Nephron (organoid): ENCODE data around the gene SLC25A13.
A peak's percentile ranks its signal among the peaks of the same experiment; 100 is the strongest.

Experiments used
- H3K27ac Mint-ChIP-seq, 3 experiments: 2 replicates each; pipeline ENCODE4 v1.8.0; 2020; ENCODE audit warnings: mixed read lengths in 3 of 3, mild to moderate bottlenecking in 2 of 3, moderate library complexity in 1 of 3
- H3K27me3 Mint-ChIP-seq: 2 replicates; pipeline ENCODE4 v1.8.0; 2021; ENCODE audit warnings: low read depth, mild to moderate bottlenecking, moderate library complexity, mixed read lengths
- H3K36me3 Mint-ChIP-seq: 2 replicates; pipeline ENCODE4 v1.8.0; 2020; ENCODE audit warnings: low read depth, mixed read lengths
- H3K4me1 Mint-ChIP-seq: 2 replicates; pipeline ENCODE4 v1.8.0; 2020; ENCODE audit warnings: mixed read lengths
- H3K4me3 Mint-ChIP-seq, 3 experiments: 2 replicates each; pipeline ENCODE4 v1.8.0; 2020; ENCODE audit warnings: mild to moderate bottlenecking in 3 of 3, mixed read lengths in 3 of 3, moderate library complexity in 2 of 3
- H3K9me3 Mint-ChIP-seq: 2 replicates; pipeline ENCODE4 v1.8.0; 2020; ENCODE audit warnings: mixed read lengths
- TF ChIP-seq, protein P1 (sequence below), 3 experiments: fragments of 200-600 bp; sonication (generic); IDR thresholded peaks; one replicate each; pipeline ENCODE4 v1.5.0; 2021; ENCODE audit warnings: antibody characterized with exemption in 3 of 3; ENCODE audit not compliant: unreplicated experiment in 3 of 3

The SLC25A13 gene

DNA sequence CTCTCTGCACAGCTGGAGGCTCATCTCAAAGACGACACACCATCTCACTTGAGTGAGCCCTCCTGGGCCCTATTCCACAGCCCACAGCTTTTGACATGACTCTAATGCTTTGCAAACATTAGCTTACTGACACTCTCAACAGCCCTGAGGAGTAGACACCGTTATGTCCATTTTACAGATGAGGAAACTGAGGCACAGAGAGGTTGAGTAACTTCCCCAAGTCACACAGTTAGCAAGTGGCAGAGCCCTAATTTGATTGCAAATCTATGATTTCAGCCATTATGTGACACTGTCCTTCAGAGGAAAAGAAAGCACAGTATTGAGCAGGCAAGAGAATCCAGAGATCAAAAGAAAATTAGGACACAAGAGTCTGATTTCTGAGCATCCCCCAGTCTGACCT lies 16.0 kb downstream of the SLC25A13 start:
- TF ChIP-seq, protein P1, sequence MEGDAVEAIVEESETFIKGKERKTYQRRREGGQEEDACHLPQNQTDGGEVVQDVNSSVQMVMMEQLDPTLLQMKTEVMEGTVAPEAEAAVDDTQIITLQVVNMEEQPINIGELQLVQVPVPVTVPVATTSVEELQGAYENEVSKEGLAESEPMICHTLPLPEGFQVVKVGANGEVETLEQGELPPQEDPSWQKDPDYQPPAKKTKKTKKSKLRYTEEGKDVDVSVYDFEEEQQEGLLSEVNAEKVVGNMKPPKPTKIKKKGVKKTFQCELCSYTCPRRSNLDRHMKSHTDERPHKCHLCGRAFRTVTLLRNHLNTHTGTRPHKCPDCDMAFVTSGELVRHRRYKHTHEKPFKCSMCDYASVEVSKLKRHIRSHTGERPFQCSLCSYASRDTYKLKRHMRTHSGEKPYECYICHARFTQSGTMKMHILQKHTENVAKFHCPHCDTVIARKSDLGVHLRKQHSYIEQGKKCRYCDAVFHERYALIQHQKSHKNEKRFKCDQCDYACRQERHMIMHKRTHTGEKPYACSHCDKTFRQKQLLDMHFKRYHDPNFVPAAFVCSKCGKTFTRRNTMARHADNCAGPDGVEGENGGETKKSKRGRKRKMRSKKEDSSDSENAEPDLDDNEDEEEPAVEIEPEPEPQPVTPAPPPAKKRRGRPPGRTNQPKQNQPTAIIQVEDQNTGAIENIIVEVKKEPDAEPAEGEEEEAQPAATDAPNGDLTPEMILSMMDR (IDR thresholded peaks at IDR 0.05; ENCODE audit: unreplicated experiment in 3 of 3) = no peak
- no peaks in the 10 kb centered on the region for H3K9me3 Mint-ChIP-seq
- peaks cover 9% of the 10 kb centered on the region for H3K36me3 Mint-ChIP-seq
- no peaks in the 10 kb centered on the region for H3K27me3 Mint-ChIP-seq
- peaks cover 57% of the 10 kb centered on the region for H3K4me1 Mint-ChIP-seq
- no peak overlapping the region for H3K4me3 Mint-ChIP-seq
- H3K27ac Mint-ChIP-seq = no peak overlapping the region

DNA sequence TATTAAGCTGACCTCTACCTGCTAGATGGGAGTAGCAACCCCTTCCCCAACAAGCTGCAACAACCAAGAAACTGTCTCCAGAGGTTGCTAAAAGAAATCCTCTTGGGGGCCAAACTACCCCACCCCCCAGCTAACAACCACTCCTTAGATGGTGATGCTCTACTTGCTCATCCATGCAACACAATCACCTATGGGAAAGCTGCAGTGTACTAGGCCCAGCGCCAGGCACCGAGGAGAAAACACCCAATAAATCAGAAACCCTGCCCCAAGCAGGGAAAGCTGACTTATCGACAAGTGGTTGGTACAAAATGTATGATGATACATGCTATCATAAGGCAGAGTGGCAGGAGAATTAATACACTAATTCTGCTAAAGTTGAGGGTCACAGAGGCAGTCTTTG lies 17.3 kb downstream of the SLC25A13 start:
- peaks cover 53% of the 10 kb centered on the region for H3K4me1 Mint-ChIP-seq
- H3K4me3 Mint-ChIP-seq = no peak overlapping the region
- TF ChIP-seq, protein P1 (IDR thresholded peaks at IDR 0.05; ENCODE audit: unreplicated experiment in 3 of 3) = no peak
- no peaks in the 10 kb centered on the region for H3K9me3 Mint-ChIP-seq
- H3K27ac Mint-ChIP-seq = peak overlapping the region in 2 of 3 experiments; percentile 53 to 69
- H3K27me3 Mint-ChIP-seq = no peaks in the 10 kb centered on the region
- peaks cover 9% of the 10 kb centered on the region for H3K36me3 Mint-ChIP-seq

DNA sequence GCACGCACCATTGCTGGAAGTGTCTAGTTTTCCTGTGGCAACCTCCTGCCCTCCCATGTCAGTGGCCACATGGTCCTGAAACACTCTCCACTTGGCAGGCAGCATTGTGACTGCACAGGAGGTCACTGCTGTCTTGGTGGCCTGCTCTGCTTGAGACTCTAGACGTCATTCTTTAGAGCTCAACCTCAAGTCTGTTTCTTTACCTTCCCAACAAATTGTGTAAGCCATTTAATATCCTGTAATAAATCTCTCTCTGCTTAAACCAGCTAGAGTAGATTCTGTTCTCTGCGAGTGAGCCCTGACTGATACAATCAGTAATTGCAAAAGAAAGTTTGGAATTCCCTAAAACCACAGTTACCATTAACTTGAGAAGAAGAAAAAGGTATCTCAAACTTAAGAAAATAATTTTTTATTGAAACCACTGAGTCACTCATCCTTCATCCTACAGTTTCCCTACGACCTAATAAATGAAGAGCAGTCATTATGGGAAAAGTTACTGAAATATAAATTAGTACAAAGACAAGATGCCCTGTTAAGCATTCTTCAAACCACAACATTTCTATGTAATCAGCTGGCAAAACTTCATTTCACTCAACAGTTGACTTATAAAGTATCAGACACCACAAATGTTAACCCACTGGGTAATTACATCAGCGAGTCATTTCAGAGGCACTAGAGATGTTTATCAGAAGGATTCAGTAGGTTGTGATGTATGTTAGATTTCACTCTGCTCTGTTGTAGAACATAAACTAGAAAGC lies 18.0 kb downstream of the SLC25A13 start:
- H3K4me1 Mint-ChIP-seq = peaks cover 51% of the 10 kb centered on the region
- no peak overlapping the region for H3K4me3 Mint-ChIP-seq
- H3K27ac Mint-ChIP-seq = peak overlapping the region; percentile 53 to 81 (median 69)
- H3K27me3 Mint-ChIP-seq = no peaks in the 10 kb centered on the region
- TF ChIP-seq, protein P1 (IDR thresholded peaks at IDR 0.05; ENCODE audit: unreplicated experiment in 3 of 3) = no peak
- H3K9me3 Mint-ChIP-seq = no peaks in the 10 kb centered on the region
- H3K36me3 Mint-ChIP-seq = peaks cover 9% of the 10 kb centered on the region

DNA sequence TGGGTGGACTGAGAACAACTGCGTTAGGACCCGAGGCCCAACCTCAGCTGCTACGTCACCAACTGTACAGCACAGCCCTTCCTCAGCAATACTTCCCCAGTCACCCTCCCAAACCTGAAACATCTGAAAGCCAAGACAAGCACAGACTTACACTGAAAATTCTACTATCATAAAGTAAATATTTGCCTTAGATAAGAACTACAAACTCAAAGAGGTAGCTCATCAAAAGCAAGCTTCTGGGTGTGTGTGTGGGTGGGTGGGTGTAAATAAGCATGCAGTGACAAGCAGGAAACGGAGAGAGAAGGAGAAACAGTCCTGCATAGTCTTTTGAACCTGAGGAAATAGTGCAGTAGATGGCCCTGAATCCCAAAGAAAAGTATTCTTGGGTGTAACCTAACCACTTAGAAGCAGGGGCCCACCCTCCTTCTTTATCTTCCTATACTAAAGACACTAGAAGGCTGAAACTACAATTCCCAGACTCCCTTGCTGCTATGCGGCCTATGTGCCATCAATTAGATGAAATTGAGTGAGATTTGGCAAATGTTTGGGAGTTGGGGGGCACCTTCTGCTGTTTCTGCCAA lies 18.7 kb downstream of the SLC25A13 start:
- H3K9me3 Mint-ChIP-seq = no peaks in the 10 kb centered on the region
- H3K4me3 Mint-ChIP-seq = peak overlapping the region in 1 of 3 experiments; percentile 10
- no peaks in the 10 kb centered on the region for H3K27me3 Mint-ChIP-seq
- TF ChIP-seq, protein P1 (IDR thresholded peaks at IDR 0.05; ENCODE audit: unreplicated experiment in 3 of 3) = no peak
- peaks cover 9% of the 10 kb centered on the region for H3K36me3 Mint-ChIP-seq
- H3K4me1 Mint-ChIP-seq = peaks cover 47% of the 10 kb centered on the region
- H3K27ac Mint-ChIP-seq = peak overlapping the region; percentile 53 to 81 (median 69)

DNA sequence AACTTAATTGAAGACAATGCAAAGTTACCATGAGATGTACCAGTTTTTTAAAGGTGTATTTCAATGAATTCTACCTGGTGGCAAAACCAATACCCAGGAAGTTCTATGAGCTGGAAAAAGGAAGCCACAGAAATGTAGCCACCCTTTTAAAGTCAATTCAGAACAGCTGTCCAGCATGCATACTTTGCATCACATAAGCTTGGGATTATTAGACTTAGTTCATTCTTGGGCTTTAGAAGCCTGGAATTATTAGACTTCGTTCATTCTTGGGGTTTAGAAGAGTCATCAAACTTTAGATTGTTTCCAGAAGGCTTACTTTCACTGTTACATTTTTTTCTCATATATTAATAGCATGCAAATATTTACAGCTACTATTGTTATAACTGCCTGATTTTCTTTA lies 20.9 kb downstream of the SLC25A13 start:
- Mint-ChIP-seq H3K27me3 (no peaks in the 10 kb centered on the region), H3K4me1 (peaks cover 44% of the 10 kb centered on the region), H3K4me3 (no peak overlapping the region), H3K27ac (no peak overlapping the region), H3K9me3 (no peaks in the 10 kb centered on the region), H3K36me3 (peaks cover 10% of the 10 kb centered on the region)
- TF ChIP-seq, protein P1 (IDR thresholded peaks at IDR 0.05; ENCODE audit: unreplicated experiment in 3 of 3) = no peak

DNA sequence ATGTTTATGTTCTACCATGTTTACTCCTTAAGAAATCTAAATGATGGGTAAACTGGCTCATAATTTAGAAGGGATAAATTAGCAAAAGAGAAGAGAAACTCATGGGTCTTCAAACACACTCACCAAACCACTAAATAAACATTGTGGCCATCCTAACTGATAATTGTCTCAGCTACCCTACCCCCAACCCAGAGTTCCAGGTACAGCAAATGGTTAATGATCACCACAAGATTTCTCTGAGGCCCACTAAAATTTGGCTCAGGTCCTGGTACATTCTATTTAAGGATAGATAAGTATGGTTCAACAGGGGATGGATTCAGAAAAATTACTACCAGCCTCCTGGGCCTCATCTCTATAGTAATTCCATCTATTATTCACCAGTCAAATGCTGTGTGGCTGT lies 21.4 kb downstream of the SLC25A13 start:
- Mint-ChIP-seq H3K27me3 (no peaks in the 10 kb centered on the region), H3K4me1 (peaks cover 42% of the 10 kb centered on the region), H3K9me3 (no peaks in the 10 kb centered on the region), H3K4me3 (no peak overlapping the region), H3K27ac (no peak overlapping the region), H3K36me3 (peaks cover 15% of the 10 kb centered on the region)
- TF ChIP-seq, protein P1 (IDR thresholded peaks at IDR 0.05; ENCODE audit: unreplicated experiment in 3 of 3) = no peak
